Mucosa of stomach (tissue), 1 donor: Measurements from ENCODE around the gene LRP11.
"Not testable (repeated sequence)": the region's sequence is repeated elsewhere in the genome, so short reads cannot be mapped to it uniquely, and the experiment has no call there.

Source experiments
- H3K27me3 ChIP-seq: one replicate; pipeline ENCODE4 v1.7.0; 2013; ENCODE audit warnings: mild to moderate bottlenecking, low read length; ENCODE audit not compliant: control insufficient read depth, insufficient read depth
- H3K36me3 ChIP-seq: one replicate; pipeline ENCODE4 v1.7.0; 2013; ENCODE audit warnings: low read length; ENCODE audit not compliant: control insufficient read depth, insufficient read depth
- H3K4me1 ChIP-seq: one replicate; pipeline ENCODE4 v1.7.0; 2013; ENCODE audit warnings: mild to moderate bottlenecking, low read length; ENCODE audit not compliant: control insufficient read depth, insufficient read depth
- H3K4me3 ChIP-seq: one replicate; pipeline ENCODE4 v1.7.0; 2013; ENCODE audit warnings: low read length
- H3K9ac ChIP-seq: one replicate; pipeline ENCODE4 v1.7.0; 2013; ENCODE audit warnings: mild to moderate bottlenecking, low read length, moderate library complexity
- H3K9me3 ChIP-seq: one replicate; pipeline ENCODE4 v1.7.0; 2013; ENCODE audit warnings: mild to moderate bottlenecking, low read length, moderate library complexity; ENCODE audit not compliant: control insufficient read depth
- donor health status: Pancreatic carcinoma.

LRP11 gene

GRCh38 chr6:149863698-149864577 is at the start of gene LRP11:
Gene LRP11 (minus strand): TSS chr6:149864359. CDS start chr6:149864020, 339 bp downstream.
- Histone ChIP-seq H3K9me3 (no peaks in the 10 kb centered on the region), H3K9ac (peak within 1 kb of the TSS; percentile 78), H3K4me1 (peaks cover 20% of the 10 kb centered on the region), H3K4me3 (peak within 1 kb of the TSS; percentile 62), H3K36me3 (no peaks in the 10 kb centered on the region), H3K27me3 (no peaks in the 10 kb centered on the region)

- no peak overlapping the region for H3K4me3 ChIP-seq
- H3K36me3 ChIP-seq = no peaks in the 10 kb centered on the region
- H3K9me3 ChIP-seq = no peaks in the 10 kb centered on the region
- H3K9ac ChIP-seq = no peak overlapping the region
- H3K4me1 ChIP-seq = no peaks in the 10 kb centered on the region
- peaks cover 3% of the 10 kb centered on the region for H3K27me3 ChIP-seq
Observed at GRCh38 chr6:149913540-149914240, 49.5 kb upstream of the LRP11 start.

- Histone ChIP-seq H3K9me3 (no peaks in the 10 kb centered on the region), H3K36me3 (no peaks in the 10 kb centered on the region), H3K4me1 (no peaks in the 10 kb centered on the region), H3K9ac (no peak overlapping the region), H3K4me3 (no peak overlapping the region), H3K27me3 (peaks cover 3% of the 10 kb centered on the region)
Observed at GRCh38 chr6:149913085-149913484, 48.9 kb upstream of the LRP11 start.

- not testable (repeated sequence) for H3K9ac ChIP-seq, H3K4me3 ChIP-seq, H3K27me3 ChIP-seq, H3K9me3 ChIP-seq, H3K4me1 ChIP-seq, H3K36me3 ChIP-seq
Observed at GRCh38 chr6:149912680-149913079, 48.5 kb upstream of the LRP11 start.

DNA sequence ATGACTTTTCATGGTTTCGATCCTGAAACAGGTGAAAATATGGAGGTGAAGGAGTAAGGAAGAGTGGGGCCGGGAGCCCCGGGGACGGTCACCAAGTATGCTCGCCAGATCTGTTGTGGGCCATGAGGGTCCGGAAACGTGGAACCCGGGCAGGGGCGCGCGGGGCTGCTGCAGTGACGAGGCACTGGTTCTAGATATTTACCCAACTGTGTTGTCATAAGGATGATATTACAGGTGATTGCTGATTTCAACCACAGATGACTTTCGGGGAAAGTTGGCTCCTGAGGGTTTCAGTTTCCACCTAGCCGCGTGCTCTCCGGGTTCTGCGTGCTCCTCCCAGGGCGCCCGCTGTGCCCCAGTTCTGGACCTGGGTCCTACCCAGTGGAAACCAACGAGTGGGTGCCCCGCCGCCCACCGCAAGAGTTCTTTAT is 46.6 kb upstream of the LRP11 start:
- H3K27me3 ChIP-seq = peaks cover 3% of the 10 kb centered on the region
- H3K4me3 ChIP-seq = no peak overlapping the region
- no peaks in the 10 kb centered on the region for H3K4me1 ChIP-seq
- no peaks in the 10 kb centered on the region for H3K9me3 ChIP-seq
- no peak overlapping the region for H3K9ac ChIP-seq
- H3K36me3 ChIP-seq = no peaks in the 10 kb centered on the region

- Histone ChIP-seq H3K36me3 (no peaks in the 10 kb centered on the region), H3K4me3 (no peak overlapping the region), H3K9ac (no peak overlapping the region), H3K9me3 (no peaks in the 10 kb centered on the region), H3K4me1 (no peaks in the 10 kb centered on the region), H3K27me3 (peaks cover 3% of the 10 kb centered on the region)
Observed at GRCh38 chr6:149909701-149910470, 45.7 kb upstream of the LRP11 start.

- H3K36me3 ChIP-seq, H3K9ac ChIP-seq, H3K27me3 ChIP-seq, H3K4me1 ChIP-seq, H3K9me3 ChIP-seq, H3K4me3 ChIP-seq: not testable (repeated sequence)
Observed at GRCh38 chr6:149908480-149908879, 44.3 kb upstream of the LRP11 start.

- H3K9ac ChIP-seq = no peak overlapping the region
- no peak overlapping the region for H3K4me3 ChIP-seq
- no peaks in the 10 kb centered on the region for H3K4me1 ChIP-seq
- H3K9me3 ChIP-seq = no peaks in the 10 kb centered on the region
- H3K36me3 ChIP-seq = no peaks in the 10 kb centered on the region
- H3K27me3 ChIP-seq = peaks cover 3% of the 10 kb centered on the region
Observed at GRCh38 chr6:149907317-149907716, 43.2 kb upstream of the LRP11 start.

GRCh38 chr6:149906405-149906804 is 42.2 kb upstream of the LRP11 start:
- no peak overlapping the region for H3K4me3 ChIP-seq
- no peaks in the 10 kb centered on the region for H3K4me1 ChIP-seq
- H3K36me3 ChIP-seq = no peaks in the 10 kb centered on the region
- H3K9me3 ChIP-seq = no peaks in the 10 kb centered on the region
- peaks cover 3% of the 10 kb centered on the region for H3K27me3 ChIP-seq
- no peak overlapping the region for H3K9ac ChIP-seq

DNA sequence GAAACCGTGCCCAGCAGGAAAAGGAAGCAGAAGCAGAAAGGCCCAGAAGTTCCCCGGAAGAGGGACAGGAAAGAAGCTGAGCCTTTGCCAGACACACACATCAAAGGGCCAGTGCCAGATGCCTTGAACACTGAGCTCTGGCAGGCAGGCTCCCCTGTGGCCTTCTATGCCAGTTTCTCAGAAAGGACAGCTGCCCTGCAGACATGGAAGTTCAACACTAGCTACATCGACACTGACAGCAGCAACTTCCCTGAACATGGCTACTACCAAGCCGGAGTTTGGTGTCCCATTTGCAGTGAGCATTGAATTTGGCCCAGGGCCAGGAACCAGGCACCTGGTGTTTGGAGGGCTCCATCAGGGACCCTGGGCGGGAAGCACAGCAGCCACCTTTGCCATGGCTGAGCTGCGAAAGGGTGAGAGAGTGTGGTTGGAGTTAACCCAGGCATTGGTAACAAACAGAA is 41.8 kb upstream of the LRP11 start:
- Histone ChIP-seq H3K4me1 (no peaks in the 10 kb centered on the region), H3K9me3 (no peaks in the 10 kb centered on the region), H3K4me3 (no peak overlapping the region), H3K9ac (no peak overlapping the region), H3K36me3 (no peaks in the 10 kb centered on the region), H3K27me3 (peaks cover 3% of the 10 kb centered on the region)

DNA sequence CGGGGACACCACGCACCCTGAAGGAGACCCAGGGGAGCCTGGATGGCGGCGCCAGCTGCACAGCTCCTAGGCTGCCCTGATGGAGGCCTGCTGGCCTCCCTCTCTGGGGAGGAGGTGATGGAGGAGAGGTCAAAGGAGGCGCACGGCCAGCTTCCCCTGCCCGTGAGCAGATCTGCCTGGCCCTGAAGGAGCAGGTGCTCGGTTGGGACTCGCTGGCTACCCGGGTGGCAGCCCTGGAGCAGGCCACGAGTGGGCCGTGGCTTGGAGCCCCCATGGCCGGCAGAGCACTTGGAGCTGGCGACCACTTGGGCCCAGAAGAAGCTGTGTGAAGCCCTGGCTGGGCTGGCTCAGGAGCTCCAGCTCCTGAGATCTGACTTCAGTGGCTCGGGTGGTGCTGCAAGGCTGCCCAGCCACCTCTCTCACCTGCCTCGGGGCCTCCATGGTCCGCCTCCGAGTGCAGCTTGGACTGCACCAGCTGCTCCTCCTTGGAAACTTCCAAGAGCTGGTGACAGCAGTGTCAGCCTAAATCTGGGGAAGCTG is 41.3 kb upstream of the LRP11 start:
- Histone ChIP-seq H3K36me3 (no peaks in the 10 kb centered on the region), H3K27me3 (peaks cover 3% of the 10 kb centered on the region), H3K4me1 (no peaks in the 10 kb centered on the region), H3K9me3 (no peaks in the 10 kb centered on the region), H3K9ac (no peak overlapping the region), H3K4me3 (no peak overlapping the region)
